Adipocyte (in vitro differentiated cells): ENCODE data around the gene OR8I2.
"Not testable (repeated sequence)": the region's sequence is repeated elsewhere in the genome, so short reads cannot be mapped to it uniquely, and the experiment has no call there.

Experiments used
- DNase-seq: peaks from one replicate; pipeline ENCODE4 v3.0.0-alpha.2; 2015; ENCODE audit warnings: low read depth
- H3K27me3 ChIP-seq: replicated peaks from 2 replicates; pipeline ENCODE4 v1.7.0; 2013; ENCODE audit warnings: mild to moderate bottlenecking, low read length, moderate library complexity; ENCODE audit not compliant: control insufficient read depth, insufficient read depth
- H3K36me3 ChIP-seq: 2 replicates; pipeline ENCODE4 v1.7.0; 2013; ENCODE audit warnings: low read length, mild to moderate bottlenecking, moderate library complexity; ENCODE audit not compliant: control insufficient read depth, insufficient read depth, severe bottlenecking
- H3K4me1 ChIP-seq: 2 replicates; pipeline ENCODE4 v1.7.0; 2013; ENCODE audit warnings: mild to moderate bottlenecking, low read length, moderate library complexity; ENCODE audit not compliant: control insufficient read depth, insufficient read depth
- H3K4me3 ChIP-seq: 2 replicates; pipeline ENCODE4 v1.7.0; 2013; ENCODE audit warnings: mild to moderate bottlenecking, low read length, moderate library complexity
- H3K9ac ChIP-seq: 2 replicates; pipeline ENCODE4 v1.7.0; 2013; ENCODE audit warnings: mild to moderate bottlenecking, low read length, moderate library complexity
- H3K9me3 ChIP-seq: 2 replicates; pipeline ENCODE4 v1.7.0; 2013; ENCODE audit warnings: mild to moderate bottlenecking, low read length, moderate library complexity; ENCODE audit not compliant: control insufficient read depth

Gene OR8I2

GRCh38 chr11:56093008-56093407, at the start of gene OR8I2:
Gene OR8I2, plus strand, starts transcription at chr11:56093308. Its CDS starts 0 bp downstream, at chr11:56093308.
- no peak for DNase-seq
- Histone ChIP-seq H3K4me3 (no peak within 1 kb of the TSS), H3K4me1 (no peaks in the 10 kb centered on the region), H3K9ac (no peak within 1 kb of the TSS), H3K9me3 (no peaks in the 10 kb centered on the region), H3K27me3 (no peaks in the 10 kb centered on the region), H3K36me3 (no peaks in the 10 kb centered on the region)

- no peaks in the 10 kb centered on the region for H3K9me3 ChIP-seq
- no peaks in the 10 kb centered on the region for H3K4me1 ChIP-seq
- no peak overlapping the region for H3K4me3 ChIP-seq
- DNase-seq: no peak
- no peak overlapping the region for H3K9ac ChIP-seq
- H3K36me3 ChIP-seq: no peaks in the 10 kb centered on the region
- no peaks in the 10 kb centered on the region for H3K27me3 ChIP-seq
These were observed 47.6 kb upstream of the OR8I2 start for GRCh38 chr11:56045538-56045937.

GRCh38 chr11:56048480-56048879, 44.6 kb upstream of the OR8I2 start:
- no peak overlapping the region for H3K9ac ChIP-seq
- H3K36me3 ChIP-seq: no peaks in the 10 kb centered on the region
- no peaks in the 10 kb centered on the region for H3K9me3 ChIP-seq
- no peaks in the 10 kb centered on the region for H3K4me1 ChIP-seq
- H3K27me3 ChIP-seq: no peaks in the 10 kb centered on the region
- no peak for DNase-seq
- no peak overlapping the region for H3K4me3 ChIP-seq

DNA sequence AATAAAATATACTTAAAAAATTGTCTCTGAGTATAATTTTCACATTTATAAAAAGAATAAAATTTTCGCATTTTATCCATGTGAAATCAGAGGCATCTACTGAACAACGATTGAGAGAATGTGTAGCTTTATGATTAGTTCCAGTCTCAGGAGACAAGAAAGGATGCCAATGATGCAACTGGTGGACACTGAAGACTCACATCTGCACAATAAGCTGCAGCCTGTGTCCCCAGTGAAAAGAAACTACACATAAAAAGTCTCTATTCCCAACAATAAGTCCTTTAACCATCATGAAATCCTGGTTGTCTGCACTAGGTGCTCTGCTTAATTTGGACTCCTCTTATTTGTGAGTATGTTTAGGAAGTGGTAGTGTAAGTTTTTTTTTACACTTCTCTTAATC, 43.6 kb upstream of the OR8I2 start:
- H3K36me3 ChIP-seq: no peaks in the 10 kb centered on the region
- no peak overlapping the region for H3K4me3 ChIP-seq
- no peaks in the 10 kb centered on the region for H3K9me3 ChIP-seq
- DNase-seq: no peak
- H3K9ac ChIP-seq: no peak overlapping the region
- H3K27me3 ChIP-seq: no peaks in the 10 kb centered on the region
- H3K4me1 ChIP-seq: no peaks in the 10 kb centered on the region

DNA sequence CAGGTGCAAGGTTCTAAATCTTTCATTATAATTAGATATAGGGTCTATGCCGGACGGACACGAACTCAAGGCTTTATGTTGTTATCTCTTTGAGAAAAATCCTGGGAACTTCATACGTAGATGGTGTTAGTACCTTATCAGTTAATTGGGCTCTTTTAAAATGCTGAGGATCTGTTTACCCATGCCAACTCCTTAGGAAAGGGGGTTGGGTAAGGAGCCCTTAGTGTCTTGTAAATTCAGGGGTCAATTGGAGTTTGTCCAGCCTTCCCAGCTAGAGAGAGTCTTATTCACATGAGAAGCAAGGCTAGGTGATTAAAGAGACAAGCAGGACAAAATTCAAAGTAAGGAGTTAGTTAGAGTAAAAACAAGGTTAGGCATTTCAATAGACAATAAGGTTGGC, 36.7 kb upstream of the OR8I2 start:
- H3K36me3 ChIP-seq, H3K27me3 ChIP-seq, DNase-seq, H3K4me1 ChIP-seq, H3K9ac ChIP-seq, H3K9me3 ChIP-seq, H3K4me3 ChIP-seq: not testable (repeated sequence)

DNA sequence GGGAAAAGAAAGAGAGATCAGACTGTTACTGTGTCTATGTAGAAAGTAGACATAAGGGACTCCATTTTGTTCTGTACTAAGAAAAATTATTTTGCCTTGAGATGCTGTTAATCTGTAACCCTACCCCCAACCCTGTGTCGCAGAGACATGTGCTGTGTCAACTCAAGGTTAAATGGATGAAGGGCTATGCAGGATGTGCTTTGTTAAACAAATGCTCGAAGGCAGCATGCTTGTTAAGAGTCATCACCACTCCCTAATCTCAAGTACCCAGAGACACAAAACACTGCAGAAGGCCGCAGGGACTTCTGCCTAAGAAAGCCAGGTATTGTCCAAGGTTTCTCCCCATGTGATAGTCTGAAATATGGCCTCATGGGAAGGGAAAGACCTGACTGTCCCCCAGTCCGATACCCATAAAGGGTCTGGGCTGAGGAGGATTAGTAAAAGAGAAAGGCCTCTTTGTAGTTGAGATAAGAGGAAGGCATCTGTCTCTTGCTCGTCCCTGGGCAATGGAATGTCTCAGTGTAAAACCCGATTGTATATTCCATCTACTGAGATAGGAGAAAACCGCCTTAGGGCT, 35.4 kb upstream of the OR8I2 start:
- H3K36me3 ChIP-seq, H3K4me1 ChIP-seq, H3K9ac ChIP-seq, H3K27me3 ChIP-seq, H3K4me3 ChIP-seq, H3K9me3 ChIP-seq, DNase-seq: not testable (repeated sequence)

DNA sequence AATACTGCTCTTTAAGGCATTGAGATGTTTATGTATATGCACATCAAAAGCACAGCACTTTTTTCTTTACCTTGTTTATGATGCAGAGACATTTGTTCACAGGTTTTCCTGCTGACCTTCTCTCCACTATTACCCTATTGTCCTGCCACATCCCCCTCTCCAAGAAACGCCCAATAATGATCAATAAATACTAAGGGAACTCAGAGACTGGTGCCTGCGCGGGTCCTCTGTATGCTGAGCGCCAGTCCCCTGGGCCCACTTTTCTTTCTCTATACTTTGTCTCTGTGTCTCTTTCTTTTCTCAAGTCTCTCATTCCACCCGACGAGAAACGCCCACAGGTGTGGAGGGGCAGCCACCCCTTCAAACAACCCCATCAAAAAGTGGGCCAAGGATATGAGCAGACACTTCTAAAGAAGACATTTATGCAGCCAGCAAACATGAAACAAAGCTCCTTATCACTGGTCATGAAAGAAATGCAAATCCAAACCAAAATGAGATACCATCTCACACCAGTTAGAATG, 34.8 kb upstream of the OR8I2 start:
- not testable (repeated sequence) for DNase-seq, H3K4me3 ChIP-seq, H3K27me3 ChIP-seq, H3K36me3 ChIP-seq, H3K4me1 ChIP-seq, H3K9me3 ChIP-seq, H3K9ac ChIP-seq

DNA sequence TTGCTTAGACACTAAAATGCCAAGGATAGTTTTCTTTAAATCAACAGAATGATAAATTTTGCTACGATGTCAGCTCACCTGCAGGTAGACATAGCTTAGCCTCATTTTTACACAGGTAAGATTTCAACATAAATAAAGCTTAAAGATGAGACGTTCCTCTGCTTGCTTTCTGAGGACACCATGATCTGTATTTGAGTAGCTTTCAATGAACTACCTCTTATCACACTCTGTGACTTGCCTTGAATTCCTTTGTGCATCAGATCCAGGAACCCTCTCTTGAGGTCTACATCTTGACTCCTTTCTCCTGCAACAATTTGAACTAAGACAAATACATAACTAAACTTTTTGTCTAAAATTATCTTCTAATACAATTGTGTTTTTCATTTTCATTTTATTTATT, 26.1 kb upstream of the OR8I2 start:
- no peak for DNase-seq
- H3K9me3 ChIP-seq: peaks cover 4% of the 10 kb centered on the region
- H3K4me3 ChIP-seq: no peak overlapping the region
- H3K27me3 ChIP-seq: no peaks in the 10 kb centered on the region
- no peaks in the 10 kb centered on the region for H3K36me3 ChIP-seq
- H3K4me1 ChIP-seq: no peaks in the 10 kb centered on the region
- no peak overlapping the region for H3K9ac ChIP-seq

DNA sequence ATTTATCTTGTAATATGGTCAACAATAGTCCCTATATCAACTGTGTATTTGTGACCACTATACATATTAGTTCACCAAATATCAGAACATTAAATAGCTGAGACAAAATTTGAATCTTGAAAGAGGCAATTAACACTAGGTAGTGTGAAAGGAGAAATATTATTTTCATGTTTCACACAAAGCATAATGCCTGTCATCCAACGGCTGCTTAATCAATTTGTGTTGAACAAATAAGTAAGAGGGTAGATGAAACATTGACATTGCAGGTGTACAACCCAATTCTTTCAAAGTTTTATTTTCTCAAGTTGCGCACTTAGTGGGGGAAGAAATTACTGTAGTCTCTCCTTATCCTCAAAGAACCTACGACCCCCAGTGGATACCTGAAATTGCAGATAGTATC, 3.4 kb upstream of the OR8I2 start:
- Histone ChIP-seq H3K27me3 (no peaks in the 10 kb centered on the region), H3K36me3 (no peaks in the 10 kb centered on the region), H3K9ac (no peak overlapping the region), H3K4me3 (no peak overlapping the region), H3K4me1 (no peaks in the 10 kb centered on the region), H3K9me3 (no peaks in the 10 kb centered on the region)
- DNase-seq: no peak

DNA sequence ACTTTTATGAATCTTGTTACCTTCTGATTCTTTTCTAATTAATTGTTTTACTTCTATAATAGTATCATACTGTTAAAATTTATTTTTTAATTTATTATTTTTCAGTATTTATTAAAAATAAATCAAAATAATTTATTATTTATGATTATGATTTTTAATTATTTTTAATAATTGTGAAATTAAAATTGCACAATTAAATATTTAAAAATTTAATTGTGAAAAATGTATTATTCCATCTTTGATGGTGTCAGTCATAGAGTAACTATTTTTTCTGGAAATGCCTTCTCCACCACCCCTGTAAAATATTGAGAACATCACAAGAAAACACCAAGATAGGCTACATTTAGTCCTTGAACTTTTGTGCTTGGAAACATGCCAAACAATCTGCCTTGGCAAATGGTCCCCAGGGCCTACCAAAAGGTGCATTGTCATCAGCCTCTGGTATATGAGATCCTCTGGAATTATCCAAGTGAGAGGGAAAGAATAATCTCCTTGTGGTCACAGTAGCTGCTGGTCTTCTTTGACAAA, 10.2 kb downstream of the OR8I2 start, which contains the start of gene OR8H2:
OR8H2 (plus strand) TSS at position 478 of the 528 bp plus-strand sequence. CDS start 1,356 bp downstream, outside the sequence.
- no peaks in the 10 kb centered on the region for H3K4me1 ChIP-seq
- no peaks in the 10 kb centered on the region for H3K27me3 ChIP-seq
- H3K4me3 ChIP-seq: no peak within 1 kb of the TSS
- DNase-seq: no peak
- no peaks in the 10 kb centered on the region for H3K9me3 ChIP-seq
- no peaks in the 10 kb centered on the region for H3K36me3 ChIP-seq
- no peak within 1 kb of the TSS for H3K9ac ChIP-seq

DNA sequence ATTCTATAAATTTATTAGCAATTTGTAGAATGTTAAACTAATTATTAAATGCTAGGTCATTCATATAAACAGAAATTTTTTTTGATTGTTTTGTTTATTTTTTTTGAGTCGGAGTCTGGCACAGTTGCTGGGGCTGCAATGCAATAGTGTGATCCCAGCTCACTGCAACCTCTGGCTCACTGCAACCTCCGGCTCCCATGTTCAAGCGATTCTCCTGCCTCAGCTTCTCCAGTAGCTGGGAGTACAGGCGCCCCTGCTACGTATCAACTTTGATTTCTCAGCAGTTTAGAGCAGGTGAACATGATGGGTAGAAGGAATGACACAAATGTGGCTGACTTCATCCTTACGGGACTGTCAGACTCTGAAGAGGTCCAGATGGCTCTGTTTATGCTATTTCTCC, 29.0 kb downstream of the OR8I2 start, which contains the start of gene OR8H3:
OR8H3 (plus strand) TSS at position 301 of the 400 bp plus-strand sequence; CDS start at position 301, 0 bp downstream.
- no peaks in the 10 kb centered on the region for H3K36me3 ChIP-seq
- no peaks in the 10 kb centered on the region for H3K9me3 ChIP-seq
- no peaks in the 10 kb centered on the region for H3K4me1 ChIP-seq
- DNase-seq: no peak
- no peaks in the 10 kb centered on the region for H3K27me3 ChIP-seq
- no peak within 1 kb of the TSS for H3K9ac ChIP-seq
- no peak within 1 kb of the TSS for H3K4me3 ChIP-seq
